Fibroblast of peridontal ligament (primary cell): ENCODE data around the gene CACNA2D1.
"Not testable (repeated sequence)": the region's sequence is repeated elsewhere in the genome, so short reads cannot be mapped to it uniquely, and the experiment has no call there.

Source experiments
- DNase-seq: peaks from one replicate; pipeline ENCODE4 v3.0.0-alpha.2; 2010; ENCODE audit errors: extremely low read depth

The CACNA2D1 gene

GRCh38 chr7:82393076-82393839, 50.3 kb downstream of the CACNA2D1 start:
- DNase-seq: no peak

- DNase-seq: no peak
Observed at GRCh38 chr7:82390936-82391335, 52.6 kb downstream of the CACNA2D1 start.

GRCh38 chr7:82389876-82390275, 53.7 kb downstream of the CACNA2D1 start:
- DNase-seq: no peak

GRCh38 chr7:82388138-82388537, 55.4 kb downstream of the CACNA2D1 start:
- peak; percentile 71 for DNase-seq

- DNase-seq: not testable (repeated sequence)
Observed at GRCh38 chr7:82386571-82386970, 57.0 kb downstream of the CACNA2D1 start.

GRCh38 chr7:82384779-82385178, 58.8 kb downstream of the CACNA2D1 start:
- DNase-seq: no peak

GRCh38 chr7:82384051-82384464, 59.5 kb downstream of the CACNA2D1 start:
- no peak for DNase-seq

GRCh38 chr7:82382276-82382675, 61.3 kb downstream of the CACNA2D1 start:
- DNase-seq: no peak

- no peak for DNase-seq
Observed at GRCh38 chr7:82376739-82377138, 66.8 kb downstream of the CACNA2D1 start.

- no peak for DNase-seq
Observed at GRCh38 chr7:82375713-82376112, 67.9 kb downstream of the CACNA2D1 start.

- no peak for DNase-seq
Observed at GRCh38 chr7:82375129-82375528, 68.4 kb downstream of the CACNA2D1 start.

GRCh38 chr7:82373926-82374635, 69.5 kb downstream of the CACNA2D1 start:
- DNase-seq: no peak

- no peak for DNase-seq
Observed at GRCh38 chr7:82364671-82365070, 78.9 kb downstream of the CACNA2D1 start.

GRCh38 chr7:82364048-82364447, 79.5 kb downstream of the CACNA2D1 start:
- no peak for DNase-seq

GRCh38 chr7:82362129-82362706, 81.4 kb downstream of the CACNA2D1 start:
- DNase-seq: peak; percentile 65

- DNase-seq: no peak
Observed at GRCh38 chr7:82360591-82361368, 82.8 kb downstream of the CACNA2D1 start.

GRCh38 chr7:82359426-82359825, 84.2 kb downstream of the CACNA2D1 start:
- no peak for DNase-seq

- DNase-seq: no peak
Observed at GRCh38 chr7:82358923-82359322, 84.7 kb downstream of the CACNA2D1 start.

GRCh38 chr7:82358009-82358578, 85.5 kb downstream of the CACNA2D1 start:
- no peak for DNase-seq

GRCh38 chr7:82348251-82348650, 95.3 kb downstream of the CACNA2D1 start:
- DNase-seq: no peak

- DNase-seq: no peak
Observed at GRCh38 chr7:82347808-82348207, 95.8 kb downstream of the CACNA2D1 start.

GRCh38 chr7:82345886-82346285, 97.7 kb downstream of the CACNA2D1 start:
- DNase-seq: no peak
